Measurements from ENCODE around the gene LYZL1.
"Not testable (repeated sequence)": the region's sequence is repeated elsewhere in the genome, so short reads cannot be mapped to it uniquely, and the experiment has no call there.

LYZL1 gene

GRCh38 chr10:29323367-29323766 is 34.5 kb downstream of the LYZL1 start:
- DNase-seq (ENCODE audit: low read depth): no peak
- H3K4me3 ChIP-seq (ENCODE audit: low read depth, low read length): no peak overlapping the region

GRCh38 chr10:29324220-29324841 is 35.5 kb downstream of the LYZL1 start:
- DNase-seq (ENCODE audit: low read depth): no peak
- no peak overlapping the region for H3K4me3 ChIP-seq (ENCODE audit: low read depth, low read length)

GRCh38 chr10:29326299-29326698 is 37.4 kb downstream of the LYZL1 start:
- no peak overlapping the region for H3K4me3 ChIP-seq (ENCODE audit: low read depth, low read length)
- DNase-seq (ENCODE audit: low read depth): no peak

- DNase-seq (ENCODE audit: low read depth): no peak
- H3K4me3 ChIP-seq (ENCODE audit: low read depth, low read length): no peak overlapping the region
Measured at GRCh38 chr10:29326886-29327745, 38.2 kb downstream of the LYZL1 start.

GRCh38 chr10:29327746-29328102 is 38.9 kb downstream of the LYZL1 start:
- no peak overlapping the region for H3K4me3 ChIP-seq (ENCODE audit: low read depth, low read length)

GRCh38 chr10:29328983-29329382 is 40.1 kb downstream of the LYZL1 start:
- no peak overlapping the region for H3K4me3 ChIP-seq (ENCODE audit: low read depth, low read length)
- DNase-seq (ENCODE audit: low read depth): peak; percentile 36

More at GRCh38 chr10:29327746-29328102, 38.9 kb downstream of the LYZL1 start:
- DNase-seq (ENCODE audit: low read depth): no peak

GRCh38 chr10:29329420-29329819 is 40.5 kb downstream of the LYZL1 start:
- peak; percentile 41 for DNase-seq (ENCODE audit: low read depth)

GRCh38 chr10:29332061-29332760 is 43.3 kb downstream of the LYZL1 start:
- DNase-seq (ENCODE audit: low read depth): no peak
- H3K4me3 ChIP-seq (ENCODE audit: low read depth, low read length): no peak overlapping the region

More at GRCh38 chr10:29329420-29329819, 40.5 kb downstream of the LYZL1 start:
- no peak overlapping the region for H3K4me3 ChIP-seq (ENCODE audit: low read depth, low read length)

- DNase-seq (ENCODE audit: low read depth): no peak
- H3K4me3 ChIP-seq (ENCODE audit: low read depth, low read length): no peak overlapping the region
Measured at GRCh38 chr10:29332761-29333148, 43.9 kb downstream of the LYZL1 start.

GRCh38 chr10:29337526-29337925 is 48.7 kb downstream of the LYZL1 start:
- H3K4me3 ChIP-seq (ENCODE audit: low read depth, low read length); DNase-seq (ENCODE audit: low read depth): not testable (repeated sequence)

GRCh38 chr10:29343607-29344038 is 54.8 kb downstream of the LYZL1 start:
- no peak overlapping the region for H3K4me3 ChIP-seq (ENCODE audit: low read depth, low read length)
- DNase-seq (ENCODE audit: low read depth): no peak

- DNase-seq (ENCODE audit: low read depth): peak; percentile 81
- H3K4me3 ChIP-seq (ENCODE audit: low read depth, low read length): no peak overlapping the region
Measured at GRCh38 chr10:29344073-29344820, 55.4 kb downstream of the LYZL1 start.

- no peak for DNase-seq (ENCODE audit: low read depth)
- no peak overlapping the region for H3K4me3 ChIP-seq (ENCODE audit: low read depth, low read length)
Measured at GRCh38 chr10:29345144-29345909, 56.5 kb downstream of the LYZL1 start.

- no peak overlapping the region for H3K4me3 ChIP-seq (ENCODE audit: low read depth, low read length)
- no peak for DNase-seq (ENCODE audit: low read depth)
Measured at GRCh38 chr10:29345910-29346209, 57.0 kb downstream of the LYZL1 start.

GRCh38 chr10:29346296-29347001 is 57.6 kb downstream of the LYZL1 start:
- no peak overlapping the region for H3K4me3 ChIP-seq (ENCODE audit: low read depth, low read length)
- DNase-seq (ENCODE audit: low read depth): no peak

- DNase-seq (ENCODE audit: low read depth): no peak
- no peak overlapping the region for H3K4me3 ChIP-seq (ENCODE audit: low read depth, low read length)
Measured at GRCh38 chr10:29348836-29349235, 60.0 kb downstream of the LYZL1 start.

GRCh38 chr10:29353305-29353704 is 64.4 kb downstream of the LYZL1 start:
- no peak for DNase-seq (ENCODE audit: low read depth)
- no peak overlapping the region for H3K4me3 ChIP-seq (ENCODE audit: low read depth, low read length)

- no peak for DNase-seq (ENCODE audit: low read depth)
- no peak overlapping the region for H3K4me3 ChIP-seq (ENCODE audit: low read depth, low read length)
Measured at GRCh38 chr10:29353887-29354561, 65.2 kb downstream of the LYZL1 start.

Measured in skeletal muscle cell (primary cell).